ENCODE results near the gene RAB6B.

Gene RAB6B

DNA sequence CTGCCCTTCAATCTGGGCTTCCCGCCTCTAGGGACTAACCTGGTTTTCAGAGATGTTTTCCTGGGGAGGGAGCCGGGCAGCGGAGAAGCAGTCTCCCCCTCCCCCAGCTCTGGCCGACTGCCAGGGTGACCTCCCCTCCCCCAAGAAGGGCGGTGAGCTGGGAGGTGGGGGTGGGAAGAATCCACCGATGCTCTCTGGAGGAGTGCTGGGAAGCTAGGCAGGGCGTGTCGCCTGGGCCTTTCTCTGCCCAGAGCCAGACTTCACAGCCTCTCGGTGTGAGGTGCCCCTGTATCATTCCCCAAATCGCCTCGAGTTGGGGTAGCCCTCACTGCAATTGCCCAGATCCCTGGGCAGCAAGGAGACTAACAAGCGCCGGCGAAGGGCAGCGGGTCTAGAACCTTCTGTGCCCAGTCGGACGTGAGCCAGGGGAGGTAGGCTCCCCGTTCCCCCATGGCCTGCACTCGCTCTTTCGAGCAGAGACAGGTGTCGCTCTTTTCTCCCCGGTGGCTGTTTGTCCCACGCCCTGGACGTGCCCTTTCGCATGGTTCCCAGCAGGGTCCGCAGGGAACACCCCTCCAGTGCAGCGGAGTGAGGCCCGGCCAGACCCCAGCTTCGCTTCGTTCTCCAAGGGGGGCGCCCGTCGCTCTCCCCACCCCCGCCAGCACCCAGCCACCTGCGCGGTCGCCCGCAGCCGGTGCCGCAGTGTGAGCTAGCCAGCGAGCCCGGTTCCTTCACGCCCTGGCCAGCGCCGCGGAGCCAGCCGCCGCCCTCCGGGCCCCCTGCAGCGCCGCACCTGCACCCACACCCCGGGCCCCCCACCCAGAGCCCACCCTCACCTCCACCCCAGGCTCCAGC, 1.1 kb downstream of the RAB6B start:
- DNase-seq: no peak

DNA sequence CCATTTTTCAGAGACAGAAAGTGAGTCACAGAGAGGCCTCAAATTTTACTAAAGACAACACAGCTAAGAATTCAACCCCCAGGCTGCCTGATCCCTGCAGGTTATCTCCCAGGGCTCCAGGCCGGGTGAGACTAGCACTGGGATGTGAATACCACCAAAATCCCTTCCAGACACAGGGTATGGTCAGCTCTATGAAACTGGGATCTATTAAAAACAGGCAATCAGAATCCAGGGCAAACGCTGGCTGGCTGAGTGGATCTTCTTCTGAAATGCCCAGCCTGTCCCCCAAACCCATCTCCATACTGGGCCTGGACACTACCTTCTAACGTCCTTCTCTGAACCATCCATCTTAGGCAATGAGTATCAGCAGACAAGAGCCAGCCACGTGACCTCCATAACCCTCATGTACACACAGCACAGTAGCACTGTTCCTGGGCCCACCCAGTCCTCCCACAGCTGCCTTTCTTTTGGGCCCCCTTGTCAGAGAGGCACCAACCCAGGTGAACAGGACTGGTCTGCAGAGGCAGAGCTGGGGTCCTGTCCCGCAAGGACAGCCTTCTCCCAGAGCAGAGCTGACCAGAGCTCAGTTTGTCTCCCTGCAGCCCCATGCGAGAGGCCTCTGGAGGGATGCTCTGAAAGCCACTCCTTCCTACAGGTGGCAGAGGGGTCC, 1.9 kb downstream of the RAB6B start:
- DNase-seq: no peak

DNA sequence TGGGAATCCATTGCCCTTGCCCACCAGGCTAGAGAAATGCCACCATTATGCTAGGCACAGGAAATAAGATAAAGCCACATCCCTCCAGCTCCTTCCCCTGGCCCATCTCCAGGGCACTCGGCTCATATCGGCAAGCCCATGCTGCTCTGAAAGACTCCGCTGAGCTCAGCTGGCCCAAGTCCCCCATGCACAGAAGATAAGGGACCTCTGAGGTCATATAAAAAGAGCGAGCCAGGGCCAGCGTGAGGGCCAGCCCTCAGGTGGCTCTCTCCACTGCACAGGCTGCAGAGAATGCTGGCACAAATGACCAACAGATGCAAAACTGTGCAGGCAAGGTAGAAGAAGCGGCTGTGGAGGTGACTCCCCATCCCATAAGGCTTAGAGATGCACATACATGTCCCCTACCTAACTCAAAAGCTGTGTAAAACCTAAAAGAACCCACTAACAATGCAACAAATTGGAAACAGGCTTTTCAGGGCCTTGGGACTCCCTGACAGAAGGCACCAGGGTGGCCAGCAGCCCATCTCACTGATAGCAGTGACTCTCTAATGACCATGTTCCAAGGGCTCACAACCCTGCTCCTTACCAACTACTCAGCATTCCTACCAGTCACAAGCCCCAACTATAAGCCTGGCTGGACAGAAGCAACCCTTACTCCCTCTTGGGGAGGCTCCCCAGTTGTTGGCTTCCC, 3.0 kb downstream of the RAB6B start:
- no peak for DNase-seq

DNA sequence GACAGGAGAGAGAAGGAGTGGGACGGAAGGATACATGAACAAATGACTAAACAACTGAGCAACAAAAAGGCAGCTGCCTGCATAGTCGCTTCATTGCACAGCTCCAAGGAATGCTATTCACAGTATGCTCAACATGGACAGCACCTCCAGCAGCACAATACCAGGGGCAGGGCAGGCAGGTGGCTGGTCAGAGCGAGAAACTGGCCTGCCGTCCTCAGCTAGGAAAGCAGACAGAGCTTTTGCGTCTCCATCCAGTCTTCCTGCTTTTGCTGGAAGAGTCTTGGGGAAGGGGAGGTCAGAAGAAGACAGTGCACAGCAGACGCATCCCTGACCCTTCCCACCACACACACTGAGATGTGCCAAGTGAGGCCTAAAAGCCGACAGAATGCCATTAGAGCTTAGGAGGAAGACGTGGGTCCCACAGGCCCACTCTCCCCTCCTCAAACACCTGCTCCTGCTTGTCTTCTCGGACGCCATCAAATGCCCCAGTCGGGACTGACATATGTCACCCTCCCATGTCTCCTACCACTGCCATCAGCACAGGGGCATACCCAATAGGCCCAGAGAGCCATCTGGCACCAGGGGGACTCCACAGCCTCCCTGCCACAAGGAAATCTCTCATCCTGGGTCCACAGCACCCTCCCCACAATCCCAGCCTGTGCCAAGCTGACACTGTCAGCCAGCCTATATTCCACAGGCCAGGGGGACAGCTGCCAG, 3.9 kb downstream of the RAB6B start:
- no peak for DNase-seq

DNA sequence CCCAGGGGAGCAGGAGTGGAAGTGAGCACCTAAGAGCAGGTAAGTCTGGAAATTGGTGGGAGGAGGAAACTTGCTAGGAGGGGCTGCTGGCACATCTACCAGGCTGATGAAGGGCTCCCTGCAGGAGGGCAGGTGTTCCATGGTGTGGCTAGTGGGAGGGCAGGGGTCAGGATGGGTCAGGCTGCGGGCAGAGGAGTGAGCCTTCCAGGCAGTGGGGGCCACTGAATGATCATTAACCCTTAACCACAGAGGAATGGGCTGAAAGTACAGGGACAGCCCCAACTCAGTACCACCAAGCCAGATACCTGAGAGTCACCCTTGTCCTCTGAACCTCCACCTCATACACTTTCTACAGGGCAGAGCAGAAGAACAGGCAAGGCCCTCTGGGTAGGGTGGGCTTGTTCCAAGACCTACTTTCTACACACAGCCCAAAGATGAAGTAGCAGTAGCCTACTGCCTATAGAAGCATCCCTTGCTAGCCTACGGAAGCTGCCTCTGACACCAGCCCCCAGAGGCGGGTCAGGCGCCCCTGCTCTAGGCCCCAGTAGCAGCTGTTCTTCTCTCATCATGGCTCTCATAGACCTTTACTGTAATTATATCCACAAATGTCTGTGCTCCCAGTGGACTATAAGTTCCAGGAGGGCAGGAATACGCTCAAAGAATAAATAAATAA, 4.6 kb downstream of the RAB6B start:
- no peak for DNase-seq

DNA sequence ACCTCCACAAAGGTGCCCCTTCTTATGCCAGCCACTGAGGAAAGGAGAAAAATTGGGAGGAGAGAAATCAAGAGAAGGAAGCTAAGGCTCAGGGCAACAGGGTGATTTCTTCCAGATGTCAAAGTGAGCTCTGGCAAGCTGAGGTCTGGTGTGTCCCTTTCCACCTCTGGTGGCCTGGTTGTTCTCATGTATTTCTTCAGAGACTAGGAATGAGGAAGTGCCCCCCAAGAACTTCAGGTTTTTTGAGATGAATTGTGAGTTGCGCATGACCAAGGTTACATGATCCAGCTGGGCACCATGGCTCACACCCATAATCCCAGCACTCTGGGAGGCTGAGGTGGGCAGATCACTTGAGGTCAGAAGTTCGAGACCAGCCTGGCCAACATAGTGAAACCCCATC, 5.6 kb downstream of the RAB6B start:
- DNase-seq: no peak

DNA sequence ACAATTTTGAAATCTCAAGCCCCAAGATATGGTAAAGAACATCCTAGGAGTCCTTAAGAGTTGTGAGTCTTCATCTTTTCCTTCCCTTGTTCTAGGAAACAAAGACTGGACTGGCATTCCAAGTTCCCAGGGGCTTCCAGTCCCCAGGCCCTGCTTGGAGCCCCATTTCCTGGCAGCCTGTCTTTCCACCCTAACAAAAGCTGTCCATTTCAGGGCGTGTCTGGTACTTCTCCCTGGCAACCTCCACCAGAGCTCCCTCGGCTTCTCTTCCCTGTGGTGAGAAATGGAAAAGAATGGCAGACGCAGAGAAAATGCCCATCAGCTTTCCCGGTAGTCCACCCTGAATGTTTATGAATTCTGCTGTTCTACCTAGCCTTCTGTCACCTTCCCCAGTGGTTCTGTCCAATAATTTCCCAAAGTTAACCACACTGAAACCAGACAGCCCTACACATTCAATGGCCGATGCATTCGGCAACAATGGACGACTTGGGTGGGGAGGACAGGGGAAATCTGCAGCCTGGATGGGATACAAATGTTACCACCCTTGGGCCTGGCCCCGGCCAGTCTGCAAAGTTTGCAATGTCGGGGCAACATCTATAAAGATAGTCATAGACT, 6.8 kb downstream of the RAB6B start:
- no peak for DNase-seq

DNA sequence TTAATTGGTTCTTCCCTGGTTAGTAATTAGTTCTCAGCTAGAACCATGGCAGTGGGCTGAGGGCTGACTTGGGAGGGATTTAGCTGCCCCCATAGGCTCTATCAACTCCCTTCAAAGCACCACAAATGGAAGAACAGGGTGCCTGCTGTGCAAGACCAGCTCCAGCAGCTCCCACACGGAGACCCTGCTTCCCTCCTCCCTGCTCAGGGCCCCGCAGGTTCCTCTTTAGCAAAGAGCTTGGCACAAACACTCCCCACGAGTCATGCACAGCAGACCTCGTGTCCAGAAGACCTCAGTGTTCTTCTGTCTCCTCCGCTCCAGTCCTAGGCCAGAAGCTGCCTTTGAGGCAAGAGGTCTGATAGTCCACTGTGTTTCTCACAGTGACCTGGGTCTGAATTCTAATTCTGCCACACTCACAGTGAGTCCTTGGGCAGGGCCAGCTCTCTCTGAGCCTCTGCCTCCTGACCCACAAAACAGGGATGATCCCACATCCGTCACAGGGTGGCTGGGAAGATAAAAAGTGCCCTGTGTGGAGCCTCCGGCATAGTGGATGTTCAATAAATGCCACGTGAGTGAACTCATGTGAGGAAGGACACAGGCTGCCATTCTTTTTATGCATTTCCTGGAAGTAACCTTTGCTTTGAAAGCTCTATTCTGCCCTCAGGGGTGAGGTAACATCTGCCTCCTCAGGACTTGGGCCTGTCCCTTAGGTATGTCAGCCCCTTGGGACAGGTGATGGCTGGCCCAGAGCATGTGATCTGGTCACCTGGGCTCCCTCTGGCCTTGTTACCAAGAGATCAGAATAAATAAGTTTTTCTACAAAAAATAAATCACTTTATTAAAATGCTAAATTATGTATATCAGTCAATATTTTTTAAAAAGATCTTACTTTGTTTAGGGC, 7.6 kb downstream of the RAB6B start:
- DNase-seq: no peak

DNA sequence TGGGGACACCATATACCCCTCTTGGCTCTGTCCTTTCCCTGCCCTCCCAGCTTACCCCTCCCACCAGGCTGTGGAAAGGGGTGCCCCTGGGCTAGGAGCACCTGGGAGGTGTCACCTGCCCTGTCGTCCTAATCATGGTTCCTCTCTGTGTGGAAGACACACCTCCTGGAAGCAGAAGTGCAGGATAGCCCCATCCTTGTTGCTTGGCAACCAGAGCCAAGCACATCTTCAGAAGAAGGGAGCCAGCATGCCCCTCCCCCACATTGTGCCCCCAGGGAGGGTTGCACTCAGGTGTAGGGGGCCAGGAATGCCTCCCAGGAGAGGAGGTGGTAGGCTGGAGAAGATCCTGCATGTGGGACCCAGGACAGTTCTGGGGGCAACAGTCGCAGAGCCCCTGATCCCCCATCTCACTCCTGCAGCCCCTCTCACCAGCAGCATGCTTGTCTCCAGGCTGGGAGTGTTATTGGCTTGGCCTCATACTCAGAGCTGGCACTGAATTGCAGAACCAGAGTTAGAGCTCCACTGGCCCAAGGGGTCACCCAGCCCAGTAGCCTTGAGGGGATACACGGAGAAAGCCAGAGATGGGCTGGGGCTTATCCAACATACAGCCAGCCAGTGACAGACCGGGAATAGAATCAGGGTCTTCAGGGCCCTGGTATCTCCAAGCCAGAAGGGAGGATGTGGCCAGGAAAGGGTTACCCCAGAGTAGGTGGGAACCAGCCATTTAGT, 8.4 kb downstream of the RAB6B start:
- no peak for DNase-seq

DNA sequence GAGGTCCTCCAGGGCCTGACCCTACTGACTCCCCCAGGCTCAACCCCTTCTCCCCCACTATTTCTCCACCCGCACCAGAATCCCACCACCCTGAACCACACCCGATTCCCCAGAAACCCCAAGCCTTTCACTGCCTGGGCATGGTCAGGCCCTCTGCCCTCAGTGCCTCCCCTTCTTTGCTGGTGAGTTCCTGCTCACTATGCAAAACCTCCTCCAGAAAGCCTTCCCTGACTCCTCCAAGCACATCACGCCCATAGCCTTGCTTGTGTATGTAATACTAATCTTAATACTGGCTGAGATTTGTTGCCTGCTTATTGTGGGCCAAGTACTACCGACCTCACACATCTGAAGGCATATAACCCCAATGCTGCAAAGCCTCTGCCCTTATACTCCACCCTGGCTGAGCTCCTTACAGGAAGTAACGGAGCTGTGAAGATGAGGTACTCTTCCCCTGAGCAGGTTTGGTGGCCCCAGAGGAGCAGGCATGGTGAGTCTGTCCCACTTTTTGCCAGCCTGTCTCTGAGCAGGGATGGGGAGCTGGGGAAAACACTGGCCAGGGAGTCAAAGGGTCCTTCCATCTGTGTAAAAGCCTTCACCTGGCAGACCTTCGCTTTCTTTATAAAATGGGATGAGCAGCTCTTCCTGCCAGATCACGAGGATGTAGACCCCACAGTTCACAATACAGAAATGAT, 9.5 kb downstream of the RAB6B start:
- no peak for DNase-seq

DNA sequence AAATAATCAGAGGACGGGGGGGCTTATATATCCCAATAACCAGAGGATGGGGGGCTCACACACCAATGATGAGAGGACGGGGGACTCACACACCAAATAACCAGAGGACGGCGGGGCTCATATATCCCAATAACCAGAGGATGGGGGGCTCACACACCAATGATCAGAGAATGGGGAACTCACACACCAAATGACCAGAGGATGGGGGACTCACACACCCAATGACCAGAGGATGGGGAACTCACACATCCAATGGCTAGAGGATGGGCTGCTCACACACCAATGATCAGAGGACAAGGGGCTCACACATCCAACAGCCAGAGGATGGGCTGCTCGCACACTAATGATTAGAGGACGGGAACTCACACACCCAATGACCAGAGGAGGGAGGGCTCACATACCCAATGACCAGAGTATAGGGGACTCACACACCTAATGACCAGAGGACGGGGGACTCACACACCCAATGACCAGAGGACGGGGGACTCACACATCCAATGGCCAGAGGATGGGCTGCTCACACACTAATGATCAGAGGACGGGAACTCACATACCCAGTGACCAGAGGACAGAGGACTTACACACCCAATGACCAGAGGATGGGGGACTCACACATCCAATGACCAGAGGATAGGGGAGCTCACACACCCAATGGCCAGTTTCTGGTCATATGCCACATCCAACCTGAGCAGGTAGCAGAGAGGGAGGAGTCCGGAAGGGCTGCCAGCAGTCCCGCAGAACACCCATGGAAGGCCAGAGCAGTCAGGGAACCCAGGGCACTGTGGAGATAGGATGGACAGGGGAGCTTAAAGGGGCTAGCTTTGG, 10.6 kb downstream of the RAB6B start:
- no peak for DNase-seq

DNA sequence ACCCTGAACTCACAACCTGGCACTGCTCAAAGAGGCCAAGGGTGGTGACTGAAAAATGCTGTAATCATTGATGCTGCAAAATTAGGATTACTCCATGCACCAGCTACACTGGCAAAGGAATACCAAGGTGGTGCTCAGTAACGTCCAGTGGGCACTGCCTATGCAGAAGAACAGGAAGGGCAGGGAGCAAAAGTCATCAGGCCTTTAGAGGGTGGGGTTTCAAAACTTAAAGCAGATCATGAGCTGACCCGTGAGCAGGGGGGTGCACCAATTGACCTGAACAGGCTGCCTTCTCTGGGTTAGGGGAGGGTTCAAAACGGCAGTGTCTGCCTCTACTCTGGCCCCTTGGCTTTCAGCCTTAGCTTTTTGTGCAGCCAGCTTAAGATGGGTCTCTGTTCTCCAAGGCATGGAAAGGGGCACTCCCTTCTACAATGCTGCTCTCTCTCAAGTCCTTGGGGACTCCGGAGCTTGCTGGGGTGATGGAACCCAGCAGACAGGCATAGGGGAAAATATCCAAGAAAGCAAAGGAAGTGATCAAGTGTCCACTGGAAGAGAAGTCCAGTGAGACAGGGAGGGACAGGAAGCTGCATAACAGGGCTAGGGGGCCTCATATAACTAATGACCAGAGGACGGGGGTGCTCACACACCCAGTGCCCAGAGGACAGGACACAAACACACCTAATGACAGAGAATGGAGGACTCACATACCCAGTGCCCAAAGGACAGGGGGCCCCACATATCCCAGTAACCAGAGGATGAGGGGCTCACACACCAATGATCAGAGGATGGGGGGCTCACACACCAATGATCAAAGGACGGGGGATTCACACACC, 11.4 kb downstream of the RAB6B start:
- no peak for DNase-seq

DNA sequence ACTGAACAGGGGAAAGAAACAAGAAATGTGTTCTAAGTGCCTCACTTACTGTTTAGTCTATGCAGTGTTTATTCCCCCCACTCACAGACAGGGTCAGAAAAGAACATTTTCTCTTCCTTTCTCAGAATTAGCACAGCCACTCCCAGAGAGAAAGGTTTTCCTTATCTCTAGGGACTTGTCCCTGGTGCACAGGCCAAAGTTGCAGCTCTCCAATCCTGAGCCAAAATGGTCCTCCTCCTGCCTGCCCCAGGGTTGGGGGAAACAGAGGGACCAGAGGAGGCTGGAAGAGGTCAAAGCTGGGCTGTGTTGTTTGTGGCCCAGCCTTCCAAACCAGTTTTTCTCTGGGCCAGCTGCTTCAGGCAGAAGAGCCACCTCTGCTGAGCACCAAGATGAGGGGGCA, 12.0 kb downstream of the RAB6B start:
- DNase-seq: no peak

DNA sequence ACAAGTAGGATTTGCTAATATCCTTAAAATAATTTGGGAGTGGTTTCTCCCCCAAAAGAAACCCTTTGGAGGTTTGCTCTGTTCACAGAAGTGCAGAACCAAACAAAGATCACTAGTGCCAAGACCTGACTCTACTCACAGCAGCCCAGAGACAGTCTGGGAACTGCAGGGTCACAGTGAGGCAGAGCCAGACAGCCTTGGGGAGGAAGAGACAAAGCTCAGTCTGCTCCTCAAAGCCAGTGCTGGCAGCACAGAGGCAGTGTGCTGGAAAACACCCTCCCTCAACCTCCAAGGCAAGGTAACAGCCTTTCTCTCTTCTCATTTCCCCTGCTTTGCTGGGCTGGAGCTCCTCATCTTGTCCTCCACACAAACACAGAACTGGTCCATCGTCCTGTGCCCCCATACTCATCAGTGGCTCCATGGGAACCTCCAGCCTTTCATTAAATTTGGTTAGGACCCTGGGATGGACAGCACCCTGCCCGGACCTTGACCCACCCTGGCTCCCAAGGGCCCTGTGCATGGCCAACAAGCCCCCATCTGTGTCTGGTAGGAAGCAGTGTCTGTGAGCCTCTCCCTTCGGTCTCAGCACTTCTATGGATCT, 12.6 kb downstream of the RAB6B start:
- no peak for DNase-seq

DNA sequence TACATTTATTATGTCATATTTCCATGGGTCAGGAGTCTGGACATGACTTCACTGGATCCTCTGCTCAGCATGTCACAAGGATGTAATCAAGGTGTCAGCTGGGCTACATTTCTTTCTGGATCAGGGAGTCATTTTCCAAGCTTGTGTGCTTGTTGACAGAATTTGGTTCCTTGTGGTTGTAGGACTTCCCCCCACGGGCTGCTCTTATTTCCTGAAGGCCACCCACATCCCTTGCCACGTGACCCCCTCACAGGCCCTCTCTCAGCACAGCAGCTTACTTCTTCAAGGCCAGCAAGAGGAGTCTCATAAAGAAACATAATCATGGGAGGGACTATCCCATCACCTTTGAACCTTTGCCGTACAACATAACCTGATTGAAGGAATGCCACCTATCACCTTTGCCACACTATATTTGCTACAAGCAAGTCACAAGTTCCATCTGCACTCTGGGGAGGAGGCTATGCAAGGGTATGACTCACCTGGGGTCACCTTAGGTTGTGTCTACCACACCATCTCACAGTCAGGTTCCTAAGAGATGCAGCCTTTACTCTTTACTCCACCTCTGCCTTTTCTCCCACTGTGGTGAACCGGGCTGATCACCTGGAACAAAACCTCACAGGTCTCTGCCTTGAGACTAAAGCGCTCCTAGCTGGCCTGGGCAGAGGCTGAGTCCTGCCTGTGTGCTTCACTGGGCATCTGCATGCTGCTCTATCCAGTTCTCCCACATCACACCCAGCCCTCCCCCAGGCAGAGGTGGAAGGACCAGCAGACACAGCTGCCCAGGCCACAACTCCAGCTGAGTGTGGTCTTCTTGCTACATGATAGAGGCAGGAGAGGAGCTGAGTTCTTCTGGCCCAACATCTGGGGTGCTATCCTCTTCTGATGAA, 13.5 kb downstream of the RAB6B start:
- DNase-seq: no peak

DNA sequence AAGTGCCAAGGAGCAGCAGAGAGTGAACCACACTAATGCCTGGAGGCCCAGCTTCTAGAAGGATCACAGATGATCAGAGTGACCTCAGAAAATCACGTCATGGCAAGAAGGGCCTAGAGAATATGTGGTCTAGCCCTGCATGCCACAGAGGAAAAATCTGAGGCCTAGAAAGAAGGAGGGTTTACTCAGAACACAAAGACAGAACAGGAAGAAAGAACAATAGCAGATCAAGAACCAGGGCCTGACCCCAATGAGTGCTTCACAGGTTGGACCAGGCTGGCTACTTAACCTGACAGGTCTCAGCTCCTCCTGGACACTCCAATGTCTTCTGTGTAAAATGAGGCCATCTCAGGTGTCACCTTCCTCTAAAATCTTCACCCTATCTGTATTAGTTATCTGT, 14.2 kb downstream of the RAB6B start:
- no peak for DNase-seq

All from stimulated activated CD4-positive, alpha-beta T cell treated with anti-CD3 and anti-CD28 coated beads, Interleukin-12 subunit alpha, Interleukin-12 subunit beta, amount 100 ng/mL, for 4 hours (primary cell).